ENCODE data around the gene ARFGEF2.

ARFGEF2 gene

GRCh38 chr20:48899881-48900280, 21.6 kb upstream of the ARFGEF2 start:
- DNase-seq (ENCODE audit: low spot score) = no peak

GRCh38 chr20:48901326-48901725, 20.2 kb upstream of the ARFGEF2 start:
- no peak for DNase-seq (ENCODE audit: low spot score)

- no peak for DNase-seq (ENCODE audit: low spot score)
Measured at GRCh38 chr20:48903705-48904104, 17.8 kb upstream of the ARFGEF2 start.

- DNase-seq (ENCODE audit: low spot score) = peak; percentile 71
Measured at GRCh38 chr20:48904566-48905296, 16.8 kb upstream of the ARFGEF2 start.

GRCh38 chr20:48905297-48905647, 16.2 kb upstream of the ARFGEF2 start:
- no peak for DNase-seq (ENCODE audit: low spot score)

- no peak for DNase-seq (ENCODE audit: low spot score)
Measured at GRCh38 chr20:48906221-48906877, 15.2 kb upstream of the ARFGEF2 start.

GRCh38 chr20:48908656-48909319, 12.7 kb upstream of the ARFGEF2 start:
- DNase-seq (ENCODE audit: low spot score) = no peak

- DNase-seq (ENCODE audit: low spot score) = no peak
Measured at GRCh38 chr20:48909910-48910309, 11.6 kb upstream of the ARFGEF2 start.

GRCh38 chr20:48910347-48910781, 11.1 kb upstream of the ARFGEF2 start:
- no peak for DNase-seq (ENCODE audit: low spot score)

- peak; percentile 37 for DNase-seq (ENCODE audit: low spot score)
Measured at GRCh38 chr20:48912065-48912464, 9.4 kb upstream of the ARFGEF2 start.

- DNase-seq (ENCODE audit: low spot score) = no peak
Measured at GRCh38 chr20:48916699-48917098, 4.8 kb upstream of the ARFGEF2 start.

GRCh38 chr20:48919336-48919881, 2.1 kb upstream of the ARFGEF2 start:
- DNase-seq (ENCODE audit: low spot score) = no peak

GRCh38 chr20:48919882-48920526, 1.5 kb upstream of the ARFGEF2 start:
- DNase-seq (ENCODE audit: low spot score) = no peak

- no peak for DNase-seq (ENCODE audit: low spot score)
Measured at GRCh38 chr20:48920527-48921167, 864 bp upstream of the ARFGEF2 start.

GRCh38 chr20:48921883-48922820, 641 bp downstream of the ARFGEF2 start:
- peak; percentile 83 for DNase-seq (ENCODE audit: low spot score)

GRCh38 chr20:48923149-48923718, 1.7 kb downstream of the ARFGEF2 start:
- no peak for DNase-seq (ENCODE audit: low spot score)

- no peak for DNase-seq (ENCODE audit: low spot score)
Measured at GRCh38 chr20:48924756-48925109, 3.2 kb downstream of the ARFGEF2 start.

- DNase-seq (ENCODE audit: low spot score) = no peak
Measured at GRCh38 chr20:48926267-48926666, 4.8 kb downstream of the ARFGEF2 start.

- no peak for DNase-seq (ENCODE audit: low spot score)
Measured at GRCh38 chr20:48926821-48927220, 5.3 kb downstream of the ARFGEF2 start.
